ENCODE data around the gene MRC2.

The MRC2 gene

DNA sequence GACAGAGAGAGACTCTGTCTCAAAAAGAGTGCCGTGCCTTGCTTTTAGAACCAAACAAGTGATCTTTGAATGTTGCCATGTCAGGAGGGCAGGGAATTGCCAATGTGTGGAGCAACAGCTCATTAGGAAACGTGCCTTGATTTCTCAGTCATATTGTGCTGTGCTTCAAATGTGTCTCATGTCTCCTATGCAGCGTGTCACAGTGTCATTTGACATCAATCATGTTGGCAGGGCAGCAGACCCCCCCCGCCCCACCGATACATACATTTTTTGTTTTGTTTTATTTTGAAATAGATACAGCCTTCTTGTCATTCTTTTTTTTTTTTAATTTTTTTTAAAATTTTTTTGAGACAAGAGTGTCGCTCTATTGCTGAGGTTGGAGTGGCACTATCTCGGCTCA lies 22.1 kb downstream of the MRC2 start:
- TF ChIP-seq JUND (IDR thresholded peaks at IDR 0.05; ENCODE audit: low read depth): no peak
- in situ Hi-C loops (cut with HindIII; ENCODE audit: low pct_unique_long_range_greater_than_20kb, low sequenced_read_pairs): no loop called here
- no peak for DNase-seq (ENCODE audit: low read depth in 1 of 2, low spot score in 1 of 2)

DNA sequence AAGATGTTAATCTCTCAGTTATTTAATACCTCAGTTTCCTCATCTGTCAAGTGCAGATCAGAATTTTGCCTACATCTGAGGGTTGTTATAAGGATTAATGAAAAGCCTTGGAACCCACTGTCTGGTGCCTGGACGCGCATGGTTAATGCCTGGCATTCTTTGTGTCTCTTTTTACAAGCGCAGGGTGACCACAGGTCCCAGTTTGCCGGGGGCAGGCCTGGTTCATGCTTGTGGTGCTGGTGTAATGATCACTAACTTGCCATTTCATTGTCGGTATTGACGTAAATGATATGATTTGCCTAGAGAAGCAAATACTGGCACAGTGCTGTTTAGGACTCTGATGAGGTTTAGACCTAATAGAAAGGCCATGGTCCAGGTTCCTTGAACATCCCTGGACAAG lies 23.1 kb downstream of the MRC2 start:
- in situ Hi-C loops (cut with HindIII; ENCODE audit: low pct_unique_long_range_greater_than_20kb, low sequenced_read_pairs): no loop called here
- TF ChIP-seq JUND (IDR thresholded peaks at IDR 0.05; ENCODE audit: low read depth): no peak
- peak in 1 of 2 experiments; percentile 32 for DNase-seq (ENCODE audit: low read depth in 1 of 2, low spot score in 1 of 2)

DNA sequence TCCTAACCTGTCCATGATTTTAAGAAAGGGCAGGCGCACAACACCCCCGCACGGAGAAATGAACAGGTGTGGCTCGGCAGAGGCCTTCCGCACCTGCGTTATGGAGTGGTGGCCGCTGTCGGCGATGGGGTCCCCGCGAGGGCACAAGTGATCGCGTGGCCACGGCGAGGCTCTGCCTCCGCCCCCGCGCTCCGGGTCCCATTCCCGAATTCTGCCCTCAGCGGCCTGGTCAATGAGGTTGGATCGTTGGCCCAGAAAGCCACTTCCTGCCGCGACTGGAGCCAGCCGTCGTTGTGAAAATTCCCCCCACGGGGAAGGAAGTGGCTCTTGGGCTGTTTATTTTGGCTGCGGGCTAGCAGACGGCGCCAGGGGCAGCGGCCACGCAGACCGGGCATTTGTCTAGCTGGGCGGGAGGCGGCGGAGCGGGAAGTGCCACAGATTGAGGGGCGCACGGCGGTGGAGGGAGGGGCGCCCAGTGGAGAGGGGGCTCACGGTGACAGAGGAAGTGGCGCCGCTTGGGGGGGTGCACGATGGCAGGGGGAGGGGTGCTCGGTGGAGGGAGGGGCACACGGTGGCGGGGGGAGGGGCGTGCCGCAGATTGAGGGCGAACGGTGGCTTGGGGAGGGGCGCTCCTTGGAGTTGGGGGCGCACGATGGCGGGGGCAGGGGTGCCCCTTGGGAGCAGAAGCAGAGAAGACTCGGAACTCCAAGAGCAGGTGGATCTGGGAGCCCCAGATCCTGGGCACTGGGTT lies 25.0 kb downstream of the MRC2 start:
- DNase-seq (ENCODE audit: low read depth in 1 of 2, low spot score in 1 of 2): peak; percentile 64 to 78
- in situ Hi-C loops (cut with HindIII; ENCODE audit: low pct_unique_long_range_greater_than_20kb, low sequenced_read_pairs): no loop called here
- TF ChIP-seq JUND (IDR thresholded peaks at IDR 0.05; ENCODE audit: low read depth): no peak

DNA sequence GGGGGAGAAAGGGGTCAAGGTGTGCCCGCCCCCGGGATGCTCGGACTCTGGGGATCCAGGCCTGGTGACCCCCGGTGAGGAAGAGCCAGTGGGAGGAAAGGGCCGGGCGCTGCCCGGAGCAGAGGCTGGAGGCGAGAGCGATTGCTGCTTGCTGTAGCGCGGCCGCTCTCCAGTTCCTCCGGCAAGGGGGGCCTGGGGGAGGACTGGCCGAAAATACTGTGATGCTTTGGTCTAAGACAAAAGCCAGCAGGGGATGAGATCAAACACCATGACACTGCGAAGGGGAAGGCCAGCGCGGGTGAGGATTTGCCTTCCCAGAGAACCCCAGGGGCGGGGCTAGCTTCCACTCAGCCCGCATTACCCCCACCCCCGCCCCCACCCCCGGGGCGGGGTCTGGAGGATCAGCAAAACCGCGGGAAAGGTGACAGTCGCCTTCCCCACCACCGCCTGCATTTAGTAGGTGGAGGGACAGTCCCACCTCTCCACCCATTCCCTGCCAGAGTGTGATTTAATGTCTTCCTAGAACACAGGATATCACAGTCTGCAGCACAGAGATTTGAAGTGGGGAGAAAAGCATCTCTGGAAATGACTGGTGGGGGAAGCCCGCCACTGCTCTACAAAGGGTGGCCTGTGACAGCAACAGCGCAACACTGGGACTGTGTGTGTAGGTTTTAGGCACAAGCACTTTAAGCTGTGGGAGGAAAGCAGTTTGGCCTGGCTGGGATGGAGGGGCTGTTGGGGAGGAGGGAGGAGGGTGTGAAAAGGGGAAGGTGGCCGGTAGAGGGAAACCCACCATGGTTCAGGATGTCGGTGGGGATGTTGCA lies 25.7 kb downstream of the MRC2 start:
- peak in 1 of 2 experiments; percentile 71 for DNase-seq (ENCODE audit: low read depth in 1 of 2, low spot score in 1 of 2)
- in situ Hi-C loops (cut with HindIII; ENCODE audit: low pct_unique_long_range_greater_than_20kb, low sequenced_read_pairs): no loop called here
- TF ChIP-seq JUND (IDR thresholded peaks at IDR 0.05; ENCODE audit: low read depth): no peak

DNA sequence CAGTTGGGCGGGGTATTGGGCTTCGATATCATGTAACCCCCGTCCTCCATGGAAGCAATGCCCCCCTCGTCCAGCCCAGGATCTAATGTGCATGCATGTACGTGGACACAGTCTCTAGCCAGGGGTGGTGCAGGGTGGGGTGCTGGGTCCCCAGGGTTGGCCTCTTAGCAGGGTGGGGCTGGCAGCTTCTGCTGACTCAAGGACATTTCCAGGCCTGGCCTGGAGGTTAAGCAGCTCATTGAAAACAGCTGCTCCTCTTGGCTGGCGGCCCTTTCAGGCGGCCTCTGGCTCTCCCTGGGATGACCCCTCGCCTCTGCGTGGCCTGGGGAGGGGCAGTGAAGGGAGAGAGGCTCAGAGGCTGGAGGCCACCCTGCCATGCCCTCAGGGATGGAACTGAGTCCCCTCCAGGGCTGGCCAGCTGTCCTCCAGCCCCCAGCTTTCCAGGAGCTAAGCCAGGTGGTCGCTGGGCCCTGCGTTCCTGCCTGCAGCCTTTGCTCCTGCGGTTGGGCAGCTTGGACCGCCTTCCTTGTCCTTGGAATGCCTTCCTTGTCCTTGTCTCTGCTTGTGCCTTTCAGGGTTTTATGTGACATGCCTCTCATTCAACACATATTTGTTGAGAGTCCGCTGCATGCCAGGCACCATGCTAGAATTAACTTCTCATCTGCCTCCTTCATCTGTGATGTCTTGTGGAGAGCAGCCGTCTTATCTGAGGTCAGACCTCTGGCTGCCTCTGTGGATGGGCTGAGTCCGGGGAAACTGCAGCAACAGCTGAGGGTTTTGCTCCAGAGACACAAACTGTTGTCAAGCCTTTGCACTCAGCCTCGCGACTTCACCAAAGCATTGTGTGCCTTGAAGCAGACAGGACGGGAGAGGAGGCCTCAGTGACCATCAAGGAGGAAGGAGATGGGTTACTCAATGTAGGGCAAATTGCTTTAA lies 26.6 kb downstream of the MRC2 start:
- DNase-seq (ENCODE audit: low read depth in 1 of 2, low spot score in 1 of 2): peak in 1 of 2 experiments; percentile 23
- in situ Hi-C loops (cut with HindIII; ENCODE audit: low pct_unique_long_range_greater_than_20kb, low sequenced_read_pairs): no loop called here
- no peak for TF ChIP-seq JUND (IDR thresholded peaks at IDR 0.05; ENCODE audit: low read depth)

DNA sequence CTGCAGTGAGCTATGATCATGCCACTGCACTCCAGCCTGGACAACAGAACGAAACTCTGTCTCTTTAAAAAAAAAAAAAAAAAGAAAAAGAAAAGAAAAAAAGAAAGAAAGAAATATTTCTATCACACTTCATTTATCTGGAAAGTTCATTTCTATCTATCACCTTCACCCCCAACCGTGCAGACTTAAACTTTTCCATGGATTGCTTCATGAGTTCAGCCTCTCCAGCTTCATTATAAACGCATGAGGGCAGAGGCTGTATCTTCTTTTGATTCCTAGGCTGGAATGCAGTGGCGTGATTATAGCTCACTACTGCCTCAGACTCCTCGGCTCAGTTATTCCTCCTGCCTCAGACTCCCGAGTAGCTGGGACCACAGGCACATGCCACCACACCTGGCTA lies 28.2 kb downstream of the MRC2 start:
- TF ChIP-seq JUND (IDR thresholded peaks at IDR 0.05; ENCODE audit: low read depth): no peak
- no peak for DNase-seq (ENCODE audit: low read depth in 1 of 2, low spot score in 1 of 2)
- in situ Hi-C loops (cut with HindIII; ENCODE audit: low pct_unique_long_range_greater_than_20kb, low sequenced_read_pairs): no loop called here

DNA sequence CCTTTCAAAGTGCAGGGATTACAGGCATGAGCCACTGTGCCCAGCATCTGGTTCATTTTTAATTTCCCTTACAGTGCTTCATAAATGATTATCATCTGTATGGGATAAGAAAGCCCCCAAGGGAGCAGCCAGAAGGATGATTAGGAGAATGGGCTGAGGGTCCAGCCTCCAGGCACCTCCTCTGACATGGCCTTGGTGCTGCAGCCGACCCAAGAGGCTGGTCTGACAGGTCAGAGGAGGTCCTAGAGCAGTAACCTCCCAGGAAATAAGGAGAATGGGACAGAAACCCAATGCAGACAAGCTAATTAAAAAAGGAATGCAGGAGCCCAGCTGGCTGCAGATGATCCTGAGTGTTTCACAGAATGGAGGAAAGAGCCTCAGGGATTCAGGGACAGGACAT lies 29.0 kb downstream of the MRC2 start:
- no peak for DNase-seq (ENCODE audit: low read depth in 1 of 2, low spot score in 1 of 2)
- no peak for TF ChIP-seq JUND (IDR thresholded peaks at IDR 0.05; ENCODE audit: low read depth)
- in situ Hi-C loops (cut with HindIII; ENCODE audit: low pct_unique_long_range_greater_than_20kb, low sequenced_read_pairs): no loop called here

DNA sequence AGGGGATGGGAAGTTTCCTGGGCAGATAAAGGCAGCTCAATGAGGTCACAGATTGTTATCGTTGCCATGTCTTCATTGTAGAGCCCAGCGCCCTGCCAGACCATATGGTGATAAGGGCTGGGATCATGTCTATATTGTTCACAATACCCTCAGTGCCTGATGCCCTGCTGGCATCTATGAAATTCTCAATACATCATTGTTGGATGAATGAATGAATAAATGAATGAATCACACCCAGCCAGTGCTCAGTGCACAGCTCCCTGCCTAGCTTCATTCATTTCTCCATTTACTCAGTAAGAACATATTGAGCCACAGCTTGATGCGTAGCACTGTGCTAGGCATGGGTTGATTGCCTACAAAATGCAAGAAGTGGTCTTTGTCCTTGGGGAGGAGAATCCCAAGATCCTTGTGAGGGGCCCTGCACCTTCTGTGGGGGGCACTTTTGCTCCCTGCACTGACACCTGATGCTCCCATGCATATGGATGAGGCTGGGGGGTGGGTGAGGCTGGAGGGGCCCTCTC lies 29.7 kb downstream of the MRC2 start:
- TF ChIP-seq JUND (IDR thresholded peaks at IDR 0.05; ENCODE audit: low read depth): no peak
- in situ Hi-C loops (cut with HindIII; ENCODE audit: low pct_unique_long_range_greater_than_20kb, low sequenced_read_pairs): no loop called here
- DNase-seq (ENCODE audit: low read depth in 1 of 2, low spot score in 1 of 2): no peak

DNA sequence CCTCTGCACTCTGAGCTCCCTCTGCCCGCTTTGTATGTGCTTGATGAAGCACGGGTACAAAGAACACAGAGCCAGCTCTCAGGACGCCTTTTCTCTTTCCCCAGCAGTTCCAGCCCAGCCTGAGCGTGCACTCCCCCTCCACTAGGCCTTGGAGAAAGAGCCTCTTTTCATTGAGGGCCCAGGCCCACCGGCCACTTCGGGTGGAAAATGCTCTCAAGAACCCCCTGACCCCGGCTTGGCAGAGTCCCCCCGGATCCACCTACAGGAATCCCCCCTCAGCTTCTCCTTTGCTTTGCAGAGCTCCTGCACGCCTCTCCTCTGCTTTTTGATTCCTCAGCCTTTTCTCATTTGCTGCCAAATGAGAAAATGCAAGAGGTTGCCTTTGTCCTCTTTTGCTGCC lies 30.2 kb downstream of the MRC2 start:
- in situ Hi-C loops (cut with HindIII; ENCODE audit: low pct_unique_long_range_greater_than_20kb, low sequenced_read_pairs): no loop called here
- TF ChIP-seq JUND (IDR thresholded peaks at IDR 0.05; ENCODE audit: low read depth): no peak
- DNase-seq (ENCODE audit: low read depth in 1 of 2, low spot score in 1 of 2): no peak

DNA sequence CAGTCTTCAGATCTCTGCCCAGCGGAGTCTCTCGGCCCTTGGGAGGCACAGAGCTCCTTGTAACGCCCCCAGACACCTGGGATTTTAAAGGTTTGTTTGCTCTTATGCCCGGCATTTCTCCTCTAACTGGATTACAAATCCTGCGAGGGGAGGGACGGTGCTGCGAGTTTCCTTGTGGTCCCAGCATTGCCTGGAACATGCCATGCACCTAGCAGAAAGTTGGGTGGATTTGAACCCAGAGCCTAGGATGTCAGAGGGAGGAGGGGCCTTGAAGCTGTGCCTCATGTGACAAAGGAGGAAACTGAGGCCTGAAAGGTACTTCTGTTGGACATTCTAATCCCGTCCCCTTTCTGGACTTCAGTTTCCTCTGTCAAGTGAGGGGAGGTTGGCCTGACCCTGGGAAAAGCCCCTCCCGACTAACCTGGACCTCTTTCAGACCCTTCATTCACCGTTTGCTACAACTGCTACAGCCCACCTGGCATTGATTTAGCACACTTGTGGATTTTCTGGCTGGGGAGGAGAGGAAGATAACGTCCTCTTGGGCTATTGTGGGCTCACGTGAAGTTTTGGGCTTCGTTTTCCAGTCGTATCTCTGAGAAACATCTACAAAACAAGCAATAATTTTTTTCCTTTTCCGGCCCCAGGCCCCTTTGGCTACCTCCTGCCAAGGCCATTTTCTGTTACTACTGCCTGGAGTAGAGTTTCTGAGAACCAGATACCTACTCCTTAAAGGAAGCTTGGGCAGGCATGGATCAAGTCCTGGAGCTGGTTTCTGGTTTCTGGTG lies 30.9 kb downstream of the MRC2 start:
- in situ Hi-C loops (cut with HindIII; ENCODE audit: low pct_unique_long_range_greater_than_20kb, low sequenced_read_pairs): no loop called here
- DNase-seq (ENCODE audit: low read depth in 1 of 2, low spot score in 1 of 2): no peak

DNA sequence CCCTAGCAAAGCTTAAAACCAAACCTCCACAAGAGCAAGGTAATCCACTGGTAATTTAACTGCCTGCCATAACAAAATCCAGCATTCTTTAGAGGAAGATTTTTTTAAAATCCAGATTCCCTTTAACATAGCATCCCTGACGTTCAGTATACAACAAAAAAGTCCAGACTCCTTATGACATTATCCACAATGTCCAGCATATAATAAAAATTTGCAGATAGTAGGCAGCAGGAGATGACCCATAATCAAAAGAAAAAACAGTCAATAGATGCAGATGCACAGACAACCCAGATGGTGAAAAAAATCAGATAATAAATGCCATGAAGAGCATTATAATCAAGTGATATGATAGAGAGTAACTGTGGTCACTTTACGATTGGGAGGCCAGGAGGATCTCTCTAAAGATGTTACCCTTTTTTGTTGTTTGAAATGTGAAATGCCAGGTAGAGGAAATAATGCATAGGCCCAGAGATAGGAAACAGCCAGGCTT lies 33.2 kb downstream of the MRC2 start:
- in situ Hi-C loops (cut with HindIII; ENCODE audit: low pct_unique_long_range_greater_than_20kb, low sequenced_read_pairs): no loop called here
- TF ChIP-seq JUND (IDR thresholded peaks at IDR 0.05; ENCODE audit: low read depth): no peak
- no peak for DNase-seq (ENCODE audit: low read depth in 1 of 2, low spot score in 1 of 2)

More for the DNA sequence above, 30.9 kb downstream of the MRC2 start:
- no peak for TF ChIP-seq JUND (IDR thresholded peaks at IDR 0.05; ENCODE audit: low read depth)

Data from T47D (cell line).